K562 (cell line): Measurements from ENCODE around the gene GDF15. TPM values are rescaled to one million over a fixed set of nuclear protein-coding genes. Genes with fewer than 3 reads are reported as not detected.
"Not testable (repeated sequence)": the region's sequence is repeated elsewhere in the genome, so short reads cannot be mapped to it uniquely, and the experiment has no call there.

Experiments used
- ATAC-seq: fragments of 200-7000 bp; cut with Tn5 transposase; 3 replicates; pipeline ENCODE4 v1.9.1; 2020; ENCODE audit warnings: moderate library complexity
- BruUV-seq: library from RNA; stranded (reverse); fragments of 400-500 nt; replicated peaks from 2 replicates; lab custom pipeline; 2021; lab: Mats Ljungman, UMichigan
- CTCF ChIA-PET: fragments of 300-600 bp; formaldehyde crosslinking; extraction: SDS; loops from one replicate; lab custom pipeline; 2021; ENCODE audit warnings: low intra/inter-chr PET ratio; lab: Yijun Ruan, JAX
- POLR2A ChIA-PET: fragments of 300-600, 350-650 bp; sonication (Branson Sonifier 250); formaldehyde crosslinking; extraction: SDS; loops from one replicate; lab custom pipeline; 2021; ENCODE audit warnings: antibody characterized with exemption, inconsistent platforms; lab: Yijun Ruan, JAX
- DNase-seq, 4 experiments: peaks; one replicate each; pipeline versions ENCODE4 v3.0.0 to v3.0.0-alpha.2; 2011 to 2018; ENCODE audit warnings: low spot score in 3 of 4, mixed read lengths in 3 of 4; ENCODE audit errors: extremely low read depth in 1 of 4
- FAIRE-seq: peaks from 2 replicates; lab custom pipeline; 2011; peaks lifted over from hg19 to GRCh38; lab: Jason Lieb, UNC
- H2AFZ ChIP-seq: 2 replicates; pipeline ENCODE4 v1.6.0; 2011; ENCODE audit warnings: low read depth, low read length, control low read depth, inconsistent platforms
- H3K27ac ChIP-seq: fragments of 200-600 bp; 3 replicates; pipeline ENCODE4 v1.8.0; 2011; ENCODE audit warnings: low read depth, mild to moderate bottlenecking, control low read depth, inconsistent platforms, low read length, moderate library complexity, mixed read lengths; ENCODE audit errors: extremely low read depth
- H3K27me3 ChIP-seq, 2 experiments: fragments of 300-600 bp in 1 of 2; 2 replicates in 1 of 2; 3 replicates in 1 of 2; pipeline versions ENCODE4 v1.6.0 to v1.8.0; 2011; ENCODE audit warnings: inconsistent platforms in 2 of 2, low read length in 2 of 2, mild to moderate bottlenecking in 1 of 2, mixed read lengths in 1 of 2, moderate library complexity in 1 of 2; ENCODE audit not compliant: control insufficient read depth in 2 of 2, insufficient read depth in 2 of 2
- H3K36me3 ChIP-seq: fragments of 300-600 bp; 3 replicates; pipeline ENCODE4 v1.8.0; 2011; ENCODE audit warnings: mild to moderate bottlenecking, low read length, inconsistent platforms; ENCODE audit not compliant: control insufficient read depth, insufficient read depth
- H3K4me1 ChIP-seq, 2 experiments: fragments of 200-600 bp in 1 of 2; replicated peaks in 1 of 2; 2 replicates in 1 of 2; 3 replicates in 1 of 2; pipeline versions ENCODE4 v1.5.1 to v1.8.0; 2011; ENCODE audit warnings: inconsistent platforms in 2 of 2, low read length in 2 of 2, mild to moderate bottlenecking in 1 of 2, mixed read lengths in 1 of 2, moderate library complexity in 1 of 2; ENCODE audit not compliant: control insufficient read depth in 2 of 2, insufficient read depth in 2 of 2
- H3K4me2 ChIP-seq: 2 replicates; pipeline ENCODE4 v1.6.1; 2011; ENCODE audit warnings: low read length, control low read depth, inconsistent platforms, mixed read lengths; ENCODE audit not compliant: insufficient read depth
- H3K4me3 ChIP-seq: fragments of 200-600 bp; sonication (generic), shearing (Covaris generic); 2 replicates; pipeline ENCODE4 v1.5.1; 2016; ENCODE audit warnings: control low read depth, inconsistent platforms
- H3K79me2 ChIP-seq: fragments of 200-600 bp; 3 replicates; pipeline ENCODE4 v1.8.0; 2011; ENCODE audit warnings: low read length, inconsistent platforms; ENCODE audit not compliant: control insufficient read depth, insufficient read depth
- H3K9ac ChIP-seq, 2 experiments: 2 replicates each; pipeline versions ENCODE4 v1.6.0 to v1.6.1; 2011; ENCODE audit warnings: low read depth in 2 of 2, low read length in 2 of 2, control low read depth in 1 of 2, inconsistent platforms in 1 of 2, mild to moderate bottlenecking in 1 of 2, mixed read lengths in 1 of 2; ENCODE audit not compliant: insufficient read depth in 1 of 2
- H3K9me1 ChIP-seq: one replicate; pipeline ENCODE4 v1.6.0; 2011; ENCODE audit warnings: inconsistent platforms, mild to moderate bottlenecking, low read length, moderate library complexity; ENCODE audit not compliant: control insufficient read depth, insufficient read depth
- H3K9me3 ChIP-seq: replicated peaks from 2 replicates; pipeline ENCODE4 v1.5.1; 2011; ENCODE audit warnings: low read depth, low read length, inconsistent platforms; ENCODE audit not compliant: control insufficient read depth, insufficient read depth
- H4K20me1 ChIP-seq: replicated peaks from 2 replicates; pipeline ENCODE4 v1.6.1; 2011; ENCODE audit warnings: low read length, inconsistent platforms, mixed read lengths; ENCODE audit not compliant: control insufficient read depth, insufficient read depth
- CEBPB ChIP-seq: fragments of 450-650 bp; IDR thresholded peaks from 2 replicates; pipeline ENCODE4 v1.6.1; 2016; ENCODE audit warnings: missing genetic modification characterization, missing compliant biosample characterization
- CEBPG ChIP-seq, 3 experiments: fragments of 200-800 bp in 1 of 3; sonication (Bioruptor generic) in 1 of 3; sonication (generic) in 1 of 3; formaldehyde crosslinking in 1 of 3; IDR thresholded peaks in 2 of 3; conservative IDR thresholded peaks in 1 of 3; 2 replicates each; pipeline versions ENCODE4 v1.6.1 to v1.8.0; 2016 to 2022; ENCODE audit warnings: missing compliant biosample characterization in 2 of 3, missing genetic modification characterization in 2 of 3, mild to moderate bottlenecking in 1 of 3, missing genetic modification reagents in 1 of 3
- FOXJ2 ChIP-seq: fragments of 200-800 bp; sonication (Bioruptor generic); IDR thresholded peaks from 2 replicates; pipeline ENCODE4 v1.6.1; 2016; ENCODE audit warnings: missing genetic modification characterization, missing compliant biosample characterization
- ZNF121 ChIP-seq: sonication (generic); formaldehyde crosslinking; conservative IDR thresholded peaks from 2 replicates; pipeline ENCODE4 v1.8.0; 2022; ENCODE audit warnings: missing genetic modification reagents
- ZNF146 ChIP-seq: IDR thresholded peaks from one replicate; pipeline ENCODE4 v1.6.1; 2018; ENCODE audit warnings: missing compliant biosample characterization; ENCODE audit not compliant: unreplicated experiment
- ZNF3 ChIP-seq: fragments of 250-450 bp; sonication (Bioruptor Pico); IDR thresholded peaks from 2 replicates; pipeline ENCODE4 v1.5.0; 2021; ENCODE audit warnings: mild to moderate bottlenecking, moderate library complexity
- WGBS: fragments of 100-300 bp; shearing (Covaris generic); methylation state at CpG from one replicate; pipeline ENCODE4 v1.1.6; 2016; ENCODE audit warnings: low coverage, mixed read lengths; ENCODE audit not compliant: insufficient coverage; ENCODE audit errors: missing lambda C conversion rate; 5-methylcytosine and 5-hydroxymethylcytosine counted together
- in situ Hi-C: fragments of 300-500 bp; cut with MboI; formaldehyde crosslinking; loops from 4 replicates; pipeline ENCODE4 v1.15.0; 2018; ENCODE audit warnings: inconsistent platforms, mixed read lengths
- intact Hi-C: fragments of 100-400 bp; cut with micrococcal nuclease; formaldehyde crosslinking; loops from 2 replicates; pipeline ENCODE4 v1.14.2; 2022
- polyA plus RNA-seq, 8 experiments: library from polyadenylated mRNA; depleted of rRNA in 4 of 8; stranded (reverse) in 5 of 8; unstranded in 3 of 8; fragments of >200 nt; fragmentation: Nextera tagmentation in 2 of 8; fragmentation: Illumina TruSeq in 1 of 8; extraction: Ambion mirVana in 2 of 8; extraction: Trizol in 1 of 8; gene quantifications; 2 replicates each; pipeline versions ENCODE4 v1.2.1 to v1.2.3, GENCODE V29; 2011 to 2014; ENCODE audit warnings: inconsistent platforms in 1 of 8, missing spikeins in 1 of 8
- total RNA-seq, 7 experiments: library from RNA; depleted of rRNA in 6 of 7; stranded (reverse); fragments of >200 nt in 6 of 7; fragmentation: Illumina TruSeq in 2 of 7; extraction: Trizol in 2 of 7; gene quantifications; 2 replicates each; pipeline versions ENCODE4 v1.2.1 to v1.2.3, GENCODE V29; 2011 to 2021; ENCODE audit warnings: low replicate concordance in 1 of 7

The GDF15 gene
- total and polyA plus RNA-seq, 9 of the 15 experiments (the other 6 are each of a cell fraction or from before 2014, with no cell fraction given), result 2.3 to 82.4 (median 12.5) TPM

DNA sequence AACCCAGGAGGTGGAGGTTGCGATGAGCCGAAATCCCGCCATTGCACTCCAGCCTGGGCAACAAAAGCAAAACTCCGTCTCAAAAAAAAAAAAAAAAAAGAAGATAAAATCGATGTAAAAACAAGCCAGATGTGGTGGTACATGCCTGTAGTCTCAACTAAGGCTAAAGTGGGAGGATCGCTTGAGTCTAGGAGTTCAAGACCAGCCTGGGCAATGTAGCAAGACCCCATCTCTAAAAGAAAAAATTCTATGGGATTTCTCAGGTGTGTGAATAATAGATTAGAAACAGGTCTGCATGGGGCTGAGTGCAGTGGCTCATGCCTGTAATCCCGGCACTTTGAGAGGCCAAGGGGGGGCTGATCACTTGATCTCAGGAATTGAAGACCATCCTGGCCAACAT is 34.4 kb upstream of the GDF15 start:
- H4K20me1 ChIP-seq, result no peaks in the 10 kb centered on the region
- intact Hi-C loops (no loop called here), in situ Hi-C loops (no loop called here)
- no peak overlapping the region for H2AFZ ChIP-seq
- TF ChIP-seq ZNF121 (CRISPR knock-in tag), result peak; percentile 82
- TF ChIP-seq FOXJ2 (tag), result no peak
- no peaks in the 10 kb centered on the region for H3K9me1 ChIP-seq
- BruUV-seq, result no TSS peak
- H3K4me2 ChIP-seq, result no peak overlapping the region
- H3K4me1 ChIP-seq, result no peaks in the 10 kb centered on the region
- ChIA-PET CTCF (no interaction called here), POLR2A (no interaction called here)
- H3K4me3 ChIP-seq, result no peak overlapping the region
- peaks cover 11% of the 10 kb centered on the region; the same call in 2 of the 3 replicates for H3K79me2 ChIP-seq
- no peaks in the 10 kb centered on the region for H3K9me3 ChIP-seq
- DNase-seq (no peak), ATAC-seq (no peak), FAIRE-seq (no peak)
- H3K9ac ChIP-seq, result no peak overlapping the region
- H3K36me3 ChIP-seq, result peaks cover 43% of the 10 kb centered on the region
- H3K27me3 ChIP-seq, result no peaks in the 10 kb centered on the region
- 90% methylated on average over 6 of the region's 7 CpGs for WGBS
- H3K27ac ChIP-seq, result no peak overlapping the region

DNA sequence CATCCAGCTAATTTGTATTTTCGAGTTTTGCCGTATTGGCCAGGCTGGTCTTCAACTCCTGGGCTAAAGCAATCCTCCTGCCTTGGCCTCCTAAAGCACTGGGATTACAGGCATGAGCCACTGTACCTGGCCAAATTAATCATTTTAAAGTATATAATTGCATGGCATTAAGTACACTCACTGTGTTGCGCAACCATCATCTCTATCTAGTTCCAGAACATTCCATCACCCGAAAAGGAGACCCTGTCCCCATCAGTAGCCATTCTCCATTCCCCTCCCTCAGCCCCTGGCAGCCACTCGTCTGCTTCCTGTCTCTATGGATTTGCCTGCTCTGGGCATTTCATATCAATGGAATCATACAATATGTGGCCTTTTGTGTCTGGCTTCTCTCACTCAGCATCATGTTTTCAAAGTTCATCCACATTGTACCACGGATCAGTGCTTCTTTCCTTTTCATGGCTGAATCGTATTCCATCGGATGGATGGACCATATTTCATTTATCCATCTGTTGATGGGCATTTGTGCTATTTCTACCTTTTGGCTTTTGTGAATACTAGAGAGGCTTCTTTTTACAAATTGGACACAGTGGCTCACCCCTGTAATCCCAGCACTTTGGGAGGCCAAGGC is 32.5 kb upstream of the GDF15 start:
- no peaks in the 10 kb centered on the region for H3K9me1 ChIP-seq
- peaks cover 54% of the 10 kb centered on the region for H3K36me3 ChIP-seq
- H2AFZ ChIP-seq, result no peak overlapping the region
- POLR2A ChIA-PET, result interaction anchor here (0.6 to 2.4 kb wide), 2 partner anchors 35 to 75 kb away, joined by 3 to 15 read pairs; no protein-coding TSS in a partner anchor
- no peak for ATAC-seq
- H3K9me3 ChIP-seq, result no peaks in the 10 kb centered on the region
- CTCF ChIA-PET, result no interaction called here
- DNase-seq, result no peak
- BruUV-seq, result no TSS peak
- H3K27me3 ChIP-seq, result no peaks in the 10 kb centered on the region
- no peak overlapping the region for H3K27ac ChIP-seq
- in situ Hi-C loops, result no loop called here
- peaks cover 0 to 4% of the 10 kb centered on the region in 2 experiments; a peak in 1 of 5 replicates for H3K4me1 ChIP-seq
- no peak overlapping the region for H3K9ac ChIP-seq
- H4K20me1 ChIP-seq, result no peaks in the 10 kb centered on the region
- intact Hi-C loops, result no loop called here
- FAIRE-seq, result no peak
- H3K79me2 ChIP-seq, result peaks cover 11% of the 10 kb centered on the region; the same call in 2 of the 3 replicates
- H3K4me3 ChIP-seq, result no peak overlapping the region
- no peak for TF ChIP-seq ZNF3 (CRISPR knock-in tag)
- peak; percentile 51; the same call in 1 of the 2 replicates for TF ChIP-seq CEBPG (CRISPR knock-in tag; IDR thresholded peaks at IDR 0.05)
- peak; percentile 75 to 96 for TF ChIP-seq CEBPG (tag; conservative IDR thresholded peaks at IDR 0.05 in 1 of 2, IDR thresholded peaks at IDR 0.05 in 1 of 2)
- peak; percentile 39 for TF ChIP-seq ZNF146 (CRISPR knock-in tag)
- peak; percentile 96 for TF ChIP-seq CEBPB (tag)
- no peak overlapping the region for H3K4me2 ChIP-seq
- WGBS, result 91% methylated on average over 8 of the region's 8 CpGs

DNA sequence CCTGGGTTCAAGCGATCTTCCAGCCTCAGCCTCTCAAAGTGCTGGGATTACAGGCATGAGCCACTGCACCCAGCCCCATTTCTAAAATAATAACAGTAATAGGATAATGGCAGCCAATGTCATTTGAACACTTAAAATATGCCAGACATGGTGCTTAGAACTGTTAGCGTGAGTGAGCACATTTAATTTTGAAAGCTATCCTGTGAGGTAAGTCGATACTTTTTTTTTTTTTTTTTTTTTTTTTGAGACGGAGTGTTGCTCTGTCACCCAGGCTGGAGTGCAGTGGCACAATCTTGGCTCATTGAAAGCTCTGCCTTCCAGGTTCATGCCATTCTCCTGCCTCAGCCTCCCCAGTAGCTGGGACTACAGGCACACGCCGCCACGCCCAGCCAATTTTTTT is 31.2 kb upstream of the GDF15 start:
- H2AFZ ChIP-seq, in situ Hi-C loops, intact Hi-C loops, FAIRE-seq, H3K4me3 ChIP-seq, H3K27me3 ChIP-seq, H3K4me1 ChIP-seq, H4K20me1 ChIP-seq, ATAC-seq, DNase-seq, H3K27ac ChIP-seq, H3K9me3 ChIP-seq, H3K9ac ChIP-seq, H3K9me1 ChIP-seq, CTCF ChIA-PET, H3K4me2 ChIP-seq, BruUV-seq: not testable (repeated sequence)
- WGBS, result 97% methylated on average over 6 of the region's 7 CpGs
- POLR2A ChIA-PET, result interaction anchor here (0.6 to 2.4 kb wide), 5 partner anchors 10 to 91 kb away, joined by 3 to 15 read pairs (median 4); partner anchors contain the start of gene GDF15
- Histone ChIP-seq H3K79me2 (peaks cover 11% of the 10 kb centered on the region; the same call in 2 of the 3 replicates), H3K36me3 (peaks cover 62% of the 10 kb centered on the region)
